ENCODE results near the gene ABL1.

DNA sequence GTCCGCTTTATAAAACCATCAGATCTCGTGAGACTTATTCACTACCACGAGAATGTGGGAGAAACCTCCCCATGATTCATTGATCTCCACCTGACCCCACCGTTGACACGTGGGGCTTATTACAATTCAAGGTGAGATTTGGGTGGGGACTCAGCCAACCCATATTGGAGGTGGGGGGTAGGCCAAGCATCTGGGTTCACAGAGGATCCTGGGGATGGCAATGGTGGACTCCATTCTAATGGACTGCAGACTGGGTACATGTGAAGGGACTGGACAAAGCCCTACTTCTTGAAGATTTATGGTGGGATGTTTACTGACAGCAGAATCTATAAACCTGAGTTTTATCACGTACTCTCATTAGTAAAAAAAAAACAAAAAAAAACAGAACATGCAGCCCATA is 46.5 kb downstream of the ABL1 start:
- no peak for TF ChIP-seq POLR2A (IDR thresholded peaks at IDR 0.05)
- TF ChIP-seq, protein P1, sequence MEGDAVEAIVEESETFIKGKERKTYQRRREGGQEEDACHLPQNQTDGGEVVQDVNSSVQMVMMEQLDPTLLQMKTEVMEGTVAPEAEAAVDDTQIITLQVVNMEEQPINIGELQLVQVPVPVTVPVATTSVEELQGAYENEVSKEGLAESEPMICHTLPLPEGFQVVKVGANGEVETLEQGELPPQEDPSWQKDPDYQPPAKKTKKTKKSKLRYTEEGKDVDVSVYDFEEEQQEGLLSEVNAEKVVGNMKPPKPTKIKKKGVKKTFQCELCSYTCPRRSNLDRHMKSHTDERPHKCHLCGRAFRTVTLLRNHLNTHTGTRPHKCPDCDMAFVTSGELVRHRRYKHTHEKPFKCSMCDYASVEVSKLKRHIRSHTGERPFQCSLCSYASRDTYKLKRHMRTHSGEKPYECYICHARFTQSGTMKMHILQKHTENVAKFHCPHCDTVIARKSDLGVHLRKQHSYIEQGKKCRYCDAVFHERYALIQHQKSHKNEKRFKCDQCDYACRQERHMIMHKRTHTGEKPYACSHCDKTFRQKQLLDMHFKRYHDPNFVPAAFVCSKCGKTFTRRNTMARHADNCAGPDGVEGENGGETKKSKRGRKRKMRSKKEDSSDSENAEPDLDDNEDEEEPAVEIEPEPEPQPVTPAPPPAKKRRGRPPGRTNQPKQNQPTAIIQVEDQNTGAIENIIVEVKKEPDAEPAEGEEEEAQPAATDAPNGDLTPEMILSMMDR (IDR thresholded peaks at IDR 0.05), result no peak
- no peak for TF ChIP-seq POLR2AphosphoS5 (IDR thresholded peaks at IDR 0.05)

Data from suprapubic skin (tissue), 4 donors.